ENCODE results near the gene D2HGDH.
"Not testable (repeated sequence)": the region's sequence is repeated elsewhere in the genome, so short reads cannot be mapped to it uniquely, and the experiment has no call there.

Gene D2HGDH

GRCh38 chr2:241811201-241811951 is 76.9 kb downstream of the D2HGDH start:
- no peak for DNase-seq

- DNase-seq, result no peak
These were observed 77.7 kb downstream of the D2HGDH start for GRCh38 chr2:241811952-241812729.

- DNase-seq, result no peak
These were observed 78.6 kb downstream of the D2HGDH start for GRCh38 chr2:241812730-241813643.

DNA sequence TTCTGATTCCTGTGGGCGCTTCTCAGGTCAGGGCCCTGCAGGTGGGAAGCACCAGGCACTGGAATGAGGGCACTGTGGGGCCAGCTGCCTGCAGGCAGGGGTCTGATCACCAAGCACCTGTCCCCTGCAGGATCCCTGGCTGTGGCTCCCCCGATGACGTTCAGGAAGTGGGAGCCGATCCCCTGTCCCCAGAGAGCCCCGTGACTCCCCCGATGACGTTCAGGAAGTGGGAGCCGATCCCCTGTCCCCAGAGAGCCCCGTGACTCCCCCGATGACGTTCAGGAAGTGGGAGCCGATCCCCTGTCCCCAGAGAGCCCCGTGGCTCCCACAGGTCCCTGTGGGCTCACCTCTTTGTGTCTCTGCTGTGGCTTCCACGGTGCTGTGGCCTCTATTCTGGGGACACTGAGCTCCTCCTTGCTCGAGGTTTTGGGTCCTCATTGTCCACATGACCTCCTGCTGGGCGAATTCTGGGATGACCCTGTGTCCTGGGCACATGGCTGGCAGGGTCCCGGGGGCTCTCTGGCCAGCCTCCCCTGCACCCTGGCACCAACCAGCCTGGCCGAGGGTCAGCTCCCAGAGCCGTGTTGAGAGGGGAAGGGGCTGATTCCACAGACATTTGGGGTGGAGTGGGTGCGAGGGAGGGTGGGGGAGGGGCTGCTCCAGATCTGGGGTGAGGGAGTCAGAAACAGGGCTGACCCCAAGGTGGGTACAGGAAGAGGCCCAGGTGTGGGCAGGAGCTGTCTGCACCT is 79.4 kb downstream of the D2HGDH start:
- no peak for DNase-seq

- no peak for DNase-seq
These were observed 79.9 kb downstream of the D2HGDH start for GRCh38 chr2:241814393-241814642.

GRCh38 chr2:241814643-241815476 is 80.4 kb downstream of the D2HGDH start:
- DNase-seq, result peak in 1 of 2 experiments; percentile 48

- no peak for DNase-seq
These were observed 81.3 kb downstream of the D2HGDH start for GRCh38 chr2:241815477-241816430.

DNA sequence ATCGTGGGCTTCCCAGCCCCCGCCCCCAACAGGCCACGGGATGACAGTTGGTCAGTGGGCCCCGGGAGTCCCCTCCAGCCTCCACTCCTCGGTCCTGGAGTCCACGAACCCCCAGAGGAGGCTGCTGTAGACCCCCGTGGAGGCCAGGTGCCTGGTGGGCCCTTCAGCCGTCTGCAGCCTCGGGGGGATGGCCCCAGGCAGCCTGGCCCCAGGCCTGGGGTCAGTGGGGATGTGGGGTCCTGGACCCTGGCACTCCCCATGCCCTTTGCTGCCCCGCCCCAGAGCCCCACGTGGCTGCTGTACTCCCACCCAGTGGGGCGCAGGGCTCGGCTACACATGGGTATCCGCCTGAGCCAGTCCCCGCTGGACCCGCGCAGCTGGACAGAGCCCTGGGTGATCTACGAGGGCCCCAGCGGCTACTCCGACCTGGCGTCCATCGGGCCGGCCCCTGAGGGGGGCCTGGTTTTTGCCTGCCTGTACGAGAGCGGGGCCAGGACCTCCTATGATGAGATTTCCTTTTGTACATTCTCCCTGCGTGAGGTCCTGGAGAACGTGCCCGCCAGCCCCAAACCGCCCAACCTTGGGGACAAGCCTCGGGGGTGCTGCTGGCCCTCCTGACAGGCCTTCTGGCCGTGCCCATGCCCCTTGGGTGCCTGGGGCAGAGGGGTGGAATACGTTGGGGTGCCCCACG is 82.1 kb downstream of the D2HGDH start:
- DNase-seq, result no peak

GRCh38 chr2:241817126-241817820 is 82.8 kb downstream of the D2HGDH start:
- no peak for DNase-seq

DNA sequence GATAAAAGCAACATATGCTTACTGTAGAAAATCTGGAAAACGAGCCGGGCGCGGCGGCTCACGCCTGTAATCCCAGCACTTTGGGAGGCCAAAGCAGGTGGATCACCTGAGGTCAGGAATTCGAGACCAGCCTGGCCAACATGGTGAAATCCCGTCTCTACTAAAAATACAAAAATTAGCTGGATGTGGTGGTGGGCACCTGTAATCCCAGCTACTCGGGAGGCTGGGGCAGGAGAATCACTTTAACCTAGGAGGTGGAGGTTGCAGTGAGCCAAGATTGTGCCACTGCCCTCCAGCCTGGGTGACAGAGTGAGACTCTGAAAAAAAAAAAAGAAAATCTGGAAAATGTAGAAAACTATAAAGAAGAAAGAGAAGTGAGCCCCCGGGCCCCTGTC is 83.4 kb downstream of the D2HGDH start:
- not testable (repeated sequence) for DNase-seq

Data from NCI-H526 (cell line).